ENCODE measurements around the gene NDUFA7. TPM values are rescaled to one million over a fixed set of nuclear protein-coding genes. Genes with fewer than 3 reads are reported as not detected.

Gene NDUFA7
- total RNA-seq (2014; rRNA removed; shearing (Covaris generic)), result 17.6 and 30.7 TPM in 2 replicates
- polyA plus RNA-seq (2016; fragmentation: Nextera tagmentation; extraction: Ambion mirVana), result 105 and 108 TPM in 2 replicates

DNA sequence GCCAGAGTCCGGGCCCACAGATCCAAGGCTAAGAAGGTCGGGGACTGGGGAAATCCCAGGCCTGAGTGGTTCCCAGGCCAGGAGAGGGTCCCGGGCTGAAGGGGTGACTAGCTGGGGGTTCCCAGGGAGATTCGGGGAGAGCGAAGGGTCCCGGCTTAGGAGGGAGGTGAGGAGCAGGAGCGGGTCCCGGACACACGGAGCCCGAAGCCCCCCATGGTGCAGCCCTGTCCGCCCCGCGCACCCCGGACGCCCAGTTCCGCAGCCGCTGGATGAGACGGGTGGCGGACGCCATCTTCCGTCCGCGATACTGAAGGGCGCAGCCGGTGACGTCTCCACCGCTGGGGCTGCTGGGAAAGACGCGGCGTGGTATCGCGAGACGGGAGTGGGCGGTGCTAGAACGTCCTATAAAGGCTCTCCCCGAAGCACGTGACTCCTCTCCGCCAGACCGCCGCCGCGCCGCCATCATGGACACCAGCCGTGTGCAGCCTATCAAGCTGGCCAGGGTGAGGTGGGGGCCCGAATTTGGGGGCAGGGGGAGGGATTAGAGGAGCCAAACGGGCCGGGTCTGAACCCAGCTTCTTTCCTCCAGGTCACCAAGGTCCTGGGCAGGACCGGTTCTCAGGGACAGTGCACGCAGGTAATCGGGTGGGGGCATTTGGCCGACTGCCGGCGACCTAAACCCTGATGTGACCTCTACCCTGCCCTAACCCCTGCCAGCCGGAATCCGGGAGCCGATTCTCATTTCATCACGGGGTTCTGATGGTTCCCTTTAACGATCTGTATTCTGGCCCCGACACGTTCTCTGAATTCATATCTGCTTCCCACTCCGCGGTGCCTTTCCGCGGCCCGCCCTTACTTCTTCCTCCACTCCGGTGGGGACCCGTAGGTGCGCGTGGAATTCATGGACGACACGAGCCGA is at the start of gene NDUFA7, which contains the start of gene RPS28:
Gene NDUFA7, minus strand, starts transcription at position 309 of the 919 bp plus-strand sequence. Its CDS starts 17 bp downstream, at position 292.
Gene RPS28, plus strand, starts transcription at position 430 of the 919 bp plus-strand sequence. Its CDS starts 35 bp downstream, at position 465.
- WGBS, 2 experiments (ENCODE audit: low coverage in 1 of 2, low lambda C conversion rate in 2 of 2, missing lambda C conversion rate in 2 of 2), result 2% methylated on average over 62 of the region's 72 CpGs
- Histone ChIP-seq H3K9me3 (ENCODE audit: low read depth) (no peaks in the 10 kb centered on the region), H3K27me3 (replicated peaks; ENCODE audit: insufficient read depth) (no peaks in the 10 kb centered on the region), H2AFZ (peak within 1 kb of the TSS; percentile 64), H3K4me2 (ENCODE audit: unreplicated experiment) (peak within 1 kb of the TSS; percentile 99), H3K79me2 (ENCODE audit: insufficient read depth) (peaks cover 65% of the 10 kb centered on the region), H3K4me1 (ENCODE audit: insufficient read depth) (peaks cover 26% of the 10 kb centered on the region), H3K9ac (peak within 1 kb of the TSS; percentile 99), H3K36me3 (ENCODE audit: low read depth) (peaks cover 9% of the 10 kb centered on the region), H4K20me1 (ENCODE audit: insufficient read depth) (peaks cover 9% of the 10 kb centered on the region; the same call in 1 of the 2 replicates), H3K9me2 (ENCODE audit: insufficient read depth) (no peaks in the 10 kb centered on the region), H3F3A (ENCODE audit: insufficient read depth) (no peaks in the 10 kb centered on the region), H3K4me3 (peak within 1 kb of the TSS; percentile 94), H3K27ac (peak within 1 kb of the TSS; percentile 79)
- peak; percentile 98 for DNase-seq
- in situ Hi-C loops (cut with MboI), result no loop called here
- TF ChIP-seq EZH2phosphoT487 (IDR thresholded peaks at IDR 0.05; ENCODE audit: insufficient read depth, low read depth) (no peak), EZH2 (IDR thresholded peaks at IDR 0.05; ENCODE audit: insufficient read depth, poor library complexity, severe bottlenecking) (no peak)

DNA sequence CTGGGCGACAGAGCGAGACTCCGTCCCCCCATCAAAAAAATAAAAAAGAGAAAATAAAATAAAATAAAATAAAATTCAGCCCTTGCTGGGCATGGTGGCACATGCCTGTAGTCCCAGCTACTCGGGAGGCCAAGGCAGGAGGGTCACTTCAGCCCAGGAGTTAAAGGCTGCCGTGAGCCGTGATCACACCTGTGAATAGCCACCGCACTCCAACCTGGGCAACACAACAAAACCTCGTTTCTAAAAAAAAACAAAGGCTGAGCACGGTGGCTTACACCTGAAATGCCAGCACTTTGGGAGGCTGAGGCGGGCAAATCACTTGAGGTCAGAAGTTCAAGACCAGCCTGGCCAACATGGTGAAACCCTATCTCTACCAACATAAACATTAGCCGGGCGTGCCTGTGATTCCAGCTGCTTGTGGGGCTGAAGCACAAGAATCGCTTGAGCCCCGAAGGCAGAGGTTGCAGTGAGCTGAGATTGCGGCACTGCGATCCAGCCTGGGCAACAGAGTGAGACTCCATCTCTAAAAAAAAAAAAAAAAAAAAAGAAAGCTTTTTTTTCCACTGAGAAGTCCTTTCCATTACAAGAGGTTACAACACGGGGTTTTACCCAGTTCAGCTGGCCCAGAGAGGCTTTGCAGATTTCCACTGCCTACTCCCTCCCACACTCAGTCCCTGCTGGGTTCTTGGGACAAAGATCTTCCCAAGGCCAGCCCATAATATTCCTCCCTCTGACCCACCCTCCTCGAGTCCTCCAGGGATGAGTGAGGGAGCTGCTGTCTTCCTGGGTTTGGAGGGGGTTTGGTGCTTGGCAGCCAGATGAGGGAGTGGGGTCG is 49.2 kb upstream of the NDUFA7 start:
- H3K9me2 ChIP-seq (ENCODE audit: insufficient read depth), result no peaks in the 10 kb centered on the region
- no peak for TF ChIP-seq EZH2phosphoT487 (IDR thresholded peaks at IDR 0.05; ENCODE audit: insufficient read depth, low read depth)
- TF ChIP-seq EZH2 (IDR thresholded peaks at IDR 0.05; ENCODE audit: insufficient read depth, poor library complexity, severe bottlenecking), result no peak
- no peak overlapping the region for H3K27ac ChIP-seq
- H3K27me3 ChIP-seq (replicated peaks; ENCODE audit: insufficient read depth), result no peaks in the 10 kb centered on the region
- no peaks in the 10 kb centered on the region for H3K36me3 ChIP-seq (ENCODE audit: low read depth)
- H3K4me1 ChIP-seq (ENCODE audit: insufficient read depth), result peaks cover 14% of the 10 kb centered on the region
- no peak overlapping the region for H3K4me3 ChIP-seq
- no peak overlapping the region for H3K4me2 ChIP-seq (ENCODE audit: unreplicated experiment)
- H3K79me2 ChIP-seq (ENCODE audit: insufficient read depth), result peaks cover 7% of the 10 kb centered on the region; the same call in 1 of the 2 replicates
- 82% methylated on average over 19 of the region's 19 CpGs for WGBS, 2 experiments (ENCODE audit: low coverage in 1 of 2, low lambda C conversion rate in 2 of 2, missing lambda C conversion rate in 2 of 2)
- no peaks in the 10 kb centered on the region for H4K20me1 ChIP-seq (ENCODE audit: insufficient read depth)
- peaks cover 34% of the 10 kb centered on the region for H3F3A ChIP-seq (ENCODE audit: insufficient read depth)
- no peaks in the 10 kb centered on the region for H3K9me3 ChIP-seq (ENCODE audit: low read depth)
- H2AFZ ChIP-seq, result no peak overlapping the region
- DNase-seq, result no peak
- H3K9ac ChIP-seq, result no peak overlapping the region
- in situ Hi-C loops (cut with MboI), result no loop called here

GRCh38 chr19:8367327-8368001 is 46.3 kb upstream of the NDUFA7 start:
- Histone ChIP-seq H3F3A (ENCODE audit: insufficient read depth) (peaks cover 35% of the 10 kb centered on the region), H3K36me3 (ENCODE audit: low read depth) (no peaks in the 10 kb centered on the region), H4K20me1 (ENCODE audit: insufficient read depth) (no peaks in the 10 kb centered on the region), H3K9ac (no peak overlapping the region), H3K27me3 (replicated peaks; ENCODE audit: insufficient read depth) (no peaks in the 10 kb centered on the region), H3K9me2 (ENCODE audit: insufficient read depth) (no peaks in the 10 kb centered on the region), H3K27ac (no peak overlapping the region; the same call in 1 of the 2 replicates), H3K79me2 (ENCODE audit: insufficient read depth) (peaks cover 7% of the 10 kb centered on the region; the same call in 1 of the 2 replicates), H2AFZ (no peak overlapping the region), H3K9me3 (ENCODE audit: low read depth) (no peaks in the 10 kb centered on the region), H3K4me3 (peak overlapping the region; percentile 53), H3K4me1 (ENCODE audit: insufficient read depth) (peaks cover 25% of the 10 kb centered on the region), H3K4me2 (ENCODE audit: unreplicated experiment) (peak overlapping the region; percentile 66)
- peak; percentile 92 for DNase-seq
- WGBS, 2 experiments (ENCODE audit: low coverage in 1 of 2, low lambda C conversion rate in 2 of 2, missing lambda C conversion rate in 2 of 2), result 20 to 22% methylated on average over 22 to 23 of the region's 23 CpGs
- TF ChIP-seq EZH2 (IDR thresholded peaks at IDR 0.05; ENCODE audit: insufficient read depth, poor library complexity, severe bottlenecking) (no peak), EZH2phosphoT487 (IDR thresholded peaks at IDR 0.05; ENCODE audit: insufficient read depth, low read depth) (no peak)
- in situ Hi-C loops (cut with MboI), result no loop called here
